Gastroesophageal sphincter (tissue), 4 donors: ENCODE results near the gene HIVEP3. TPM values are rescaled to one million over a fixed set of nuclear protein-coding genes. Genes with fewer than 3 reads are reported as not detected.

Experiments used
- ATAC-seq: fragments of 150-250 bp; one replicate; pipeline ENCODE4 v1.9.1; 2016; ENCODE audit warnings: mild to moderate bottlenecking, moderate library complexity
- H3K27ac ChIP-seq, 4 donors: fragments of 200-600 bp; sonication (generic) in 3 of 4; 1 replicate in 3 of 4; 2 replicates in 1 of 4; pipeline ENCODE4 v1.5.1; 2016 to 2019
- H3K27me3 ChIP-seq: fragments of 200-600 bp; sonication (generic); one replicate; pipeline ENCODE4 v1.5.1; 2019
- H3K36me3 ChIP-seq, 2 donors: fragments of 200-600 bp; sonication (generic); one replicate each; pipeline ENCODE4 v1.5.1; 2019; ENCODE audit warnings: control low read depth in 1 of 2
- H3K4me1 ChIP-seq, 3 donors: fragments of 200-600 bp; sonication (generic); 1 replicate in 2 of 3; 2 replicates in 1 of 3; pipeline ENCODE4 v1.5.1; 2016 to 2019; ENCODE audit warnings: control low read depth in 2 of 3
- H3K4me3 ChIP-seq, 2 donors: fragments of 200-600 bp; sonication (generic); one replicate each; pipeline ENCODE4 v1.5.1; 2019; ENCODE audit warnings: mild to moderate bottlenecking in 1 of 2, moderate library complexity in 1 of 2
- H3K9me3 ChIP-seq, 3 donors: fragments of 200-600 bp; sonication (generic); one replicate each; pipeline ENCODE4 v1.5.1; 2017 to 2019; ENCODE audit warnings: control low read depth in 2 of 3
- CTCF ChIP-seq, 4 experiments: fragments of 200-600 bp in 2 of 4; fragments of 450-650 bp in 2 of 4; sonication (generic) in 1 of 4; IDR thresholded peaks; one replicate each; pipeline ENCODE4 v1.5.1; 2017 to 2019; ENCODE audit warnings: antibody characterized with exemption in 4 of 4, mild to moderate bottlenecking in 2 of 4, moderate library complexity in 2 of 4
- EP300 ChIP-seq: sonication (generic); formaldehyde crosslinking; IDR thresholded peaks from one replicate; pipeline ENCODE4 v1.6.1; 2017; ENCODE audit warnings: antibody characterized with exemption, mild to moderate bottlenecking
- POLR2A ChIP-seq, 2 donors: fragments of 450-650 bp; IDR thresholded peaks; one replicate each; pipeline ENCODE4 v1.6.1; 2017; ENCODE audit warnings: antibody characterized with exemption in 2 of 2, mild to moderate bottlenecking in 2 of 2, moderate library complexity in 1 of 2
- POLR2AphosphoS5 ChIP-seq: sonication (generic); formaldehyde crosslinking; IDR thresholded peaks from one replicate; pipeline ENCODE4 v1.6.1; 2017; ENCODE audit warnings: antibody characterized with exemption
- WGBS, 2 donors: methylation state at CpG; one replicate each; pipeline ENCODE4 v1.1.5; 2018; ENCODE audit warnings: low coverage in 1 of 2; 5-methylcytosine and 5-hydroxymethylcytosine counted together
- total RNA-seq, 4 donors: library from RNA; depleted of rRNA; stranded (reverse); fragments of >200 nt; gene quantifications; one replicate each; pipeline ENCODE4 v1.1.0, GENCODE V29; 2016

Gene HIVEP3
- total RNA-seq, 4 donors from 2014 or later = 1.9 to 3.8 (median 2.8) TPM

DNA sequence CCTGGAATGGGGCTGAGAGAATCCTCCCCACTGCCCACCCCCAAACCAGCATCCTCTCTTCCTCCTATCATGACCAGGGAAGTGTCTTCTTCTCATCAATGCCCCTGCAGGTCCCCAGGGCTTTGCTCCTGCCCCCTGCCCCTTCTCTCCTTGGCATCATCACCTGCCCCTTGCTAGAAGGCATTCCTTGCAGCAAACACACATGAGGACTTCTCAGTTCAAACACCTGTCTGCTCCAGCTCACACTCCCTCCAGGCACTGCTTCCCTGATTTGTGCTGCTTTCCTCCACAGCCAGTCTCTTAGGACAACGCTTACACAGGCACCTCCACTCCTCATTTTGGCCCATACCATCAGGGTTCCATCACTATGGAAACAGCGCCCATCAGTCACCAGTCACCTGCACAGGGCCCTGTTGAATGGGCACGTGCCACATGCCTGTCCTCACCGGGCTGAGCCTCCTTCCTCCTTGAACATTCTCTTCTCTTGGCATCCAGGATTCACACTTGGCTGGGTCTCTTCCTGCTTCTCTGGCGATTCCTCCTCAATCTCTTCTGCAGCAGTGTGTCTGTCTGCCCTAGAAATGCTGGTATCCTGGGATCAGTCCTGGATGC lies 352.3 kb downstream of the HIVEP3 start:
- 85% methylated on average over 5 of the region's 5 CpGs; no CpG with 5 or more reads in 1 of the 2 donors for WGBS, 2 donors
- no peaks in the 10 kb centered on the region for H3K36me3 ChIP-seq
- H3K4me1 ChIP-seq = no peaks in the 10 kb centered on the region
- no peaks in the 10 kb centered on the region for H3K27me3 ChIP-seq
- no peak overlapping the region for H3K4me3 ChIP-seq
- no peak for ATAC-seq
- TF ChIP-seq CTCF (IDR thresholded peaks at IDR 0.05) = no peak
- no peak for TF ChIP-seq POLR2A (IDR thresholded peaks at IDR 0.05)
- no peak for TF ChIP-seq POLR2AphosphoS5
- TF ChIP-seq EP300 = no peak
- no peak overlapping the region for H3K27ac ChIP-seq
- H3K9me3 ChIP-seq = no peaks in the 10 kb centered on the region

DNA sequence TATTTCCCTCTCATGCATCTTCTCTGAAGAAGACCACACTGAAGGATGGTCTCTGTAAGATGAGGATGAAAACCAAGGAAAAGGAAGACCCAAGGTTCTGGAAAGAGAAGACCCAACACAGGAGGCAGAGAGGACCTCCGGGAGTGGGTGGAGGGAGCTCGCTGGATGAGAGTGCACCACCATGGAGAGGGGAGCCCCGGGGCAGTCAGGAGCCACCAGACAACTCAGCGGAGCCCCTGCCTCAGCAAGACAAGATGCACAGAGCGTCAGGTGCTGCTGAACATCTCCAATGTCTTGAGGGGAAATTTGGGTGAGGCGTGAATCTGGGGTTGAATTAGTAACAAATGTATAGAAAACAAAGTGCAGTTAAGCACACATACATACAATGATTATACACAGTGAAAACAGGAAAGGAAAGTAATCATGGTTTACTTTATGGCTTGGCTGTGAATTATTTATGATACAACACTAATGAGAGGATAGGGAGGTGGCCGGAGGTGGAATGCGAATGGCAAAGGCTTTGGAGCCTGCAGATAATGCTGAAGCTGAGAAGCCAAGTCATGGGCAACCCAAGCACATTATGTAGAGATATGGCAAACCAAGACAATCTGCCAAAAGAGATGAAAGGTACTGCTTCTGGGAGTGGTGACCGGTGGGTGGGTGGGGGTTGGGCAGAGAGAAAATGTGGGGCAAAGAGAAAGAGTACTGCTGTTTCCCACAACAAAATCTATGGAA lies 353.8 kb downstream of the HIVEP3 start:
- no peak overlapping the region for H3K27ac ChIP-seq
- no peak for ATAC-seq
- H3K9me3 ChIP-seq = no peaks in the 10 kb centered on the region
- TF ChIP-seq POLR2A (IDR thresholded peaks at IDR 0.05) (no peak), CTCF (IDR thresholded peaks at IDR 0.05) (no peak), POLR2AphosphoS5 (no peak)
- no peak overlapping the region for H3K4me3 ChIP-seq
- no peaks in the 10 kb centered on the region for H3K36me3 ChIP-seq
- no peaks in the 10 kb centered on the region for H3K4me1 ChIP-seq
- 81 to 85% methylated on average over 3 to 9 of the region's 9 CpGs for WGBS, 2 donors
- no peaks in the 10 kb centered on the region for H3K27me3 ChIP-seq

GRCh38 chr1:41562328-41562727 lies 356.4 kb downstream of the HIVEP3 start:
- no peaks in the 10 kb centered on the region for H3K27me3 ChIP-seq
- no peaks in the 10 kb centered on the region for H3K4me1 ChIP-seq
- no peak overlapping the region for H3K27ac ChIP-seq
- no peaks in the 10 kb centered on the region for H3K36me3 ChIP-seq
- no peak for ATAC-seq
- TF ChIP-seq EP300 (no peak), POLR2AphosphoS5 (no peak)
- H3K4me3 ChIP-seq = no peak overlapping the region
- H3K9me3 ChIP-seq = no peaks in the 10 kb centered on the region

DNA sequence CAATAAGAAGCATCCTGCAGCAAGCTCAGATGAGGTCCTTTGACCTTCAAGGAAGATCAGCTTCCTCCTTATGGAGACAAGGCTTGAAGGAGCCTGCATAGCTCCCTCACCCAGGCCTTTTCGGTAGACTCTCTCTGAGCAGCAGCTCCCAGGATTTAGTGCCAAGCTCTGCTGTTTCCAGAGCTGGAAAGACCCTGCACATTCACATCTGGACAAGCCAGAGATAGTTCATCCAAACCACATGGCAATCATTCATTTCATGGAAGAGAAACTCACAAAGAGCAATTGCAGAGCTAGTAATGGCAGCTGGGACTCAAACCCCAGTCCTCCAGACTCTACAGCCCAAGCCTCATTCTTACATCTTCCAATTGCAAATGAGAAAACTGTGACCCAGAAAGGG lies 357.8 kb downstream of the HIVEP3 start:
- TF ChIP-seq POLR2AphosphoS5 (no peak), POLR2A (IDR thresholded peaks at IDR 0.05) (no peak), CTCF (IDR thresholded peaks at IDR 0.05) (no peak), EP300 (no peak)
- H3K4me3 ChIP-seq = no peak overlapping the region
- no CpG with 5 or more reads among the region's 1 CpG for WGBS, 2 donors
- H3K4me1 ChIP-seq = no peaks in the 10 kb centered on the region
- H3K27ac ChIP-seq = no peak overlapping the region
- H3K27me3 ChIP-seq = no peaks in the 10 kb centered on the region
- no peaks in the 10 kb centered on the region for H3K36me3 ChIP-seq
- ATAC-seq = no peak
- H3K9me3 ChIP-seq = no peaks in the 10 kb centered on the region

DNA sequence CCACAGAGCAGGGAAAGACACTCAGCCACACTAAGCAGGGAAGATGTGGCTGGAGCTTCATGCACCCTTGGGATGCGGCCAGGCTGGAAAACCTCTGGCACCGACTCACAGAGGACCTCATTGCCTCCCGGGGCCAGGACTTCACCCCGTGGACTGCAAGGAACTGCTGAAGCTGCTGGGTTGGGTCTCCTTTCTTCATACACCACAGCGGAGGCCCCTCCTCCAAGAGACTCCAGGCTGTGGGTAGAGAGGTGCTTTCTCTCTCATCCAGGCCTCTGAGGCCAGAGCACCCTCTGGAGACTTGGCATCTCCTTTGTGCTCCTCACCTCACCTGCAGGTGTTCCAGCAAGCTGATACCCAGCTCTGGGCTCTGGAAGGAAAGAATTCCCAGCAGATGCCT lies 358.2 kb downstream of the HIVEP3 start:
- no peaks in the 10 kb centered on the region for H3K27me3 ChIP-seq
- no peak overlapping the region for H3K27ac ChIP-seq
- no peaks in the 10 kb centered on the region for H3K4me1 ChIP-seq
- H3K36me3 ChIP-seq = no peaks in the 10 kb centered on the region
- WGBS, 2 donors = 100% methylated on average over 1 of the region's 5 CpGs; no CpG with 5 or more reads in 1 of the 2 donors
- ATAC-seq = no peak
- no peak for TF ChIP-seq CTCF (IDR thresholded peaks at IDR 0.05)
- TF ChIP-seq EP300 = no peak
- TF ChIP-seq POLR2A (IDR thresholded peaks at IDR 0.05) = no peak
- no peak for TF ChIP-seq POLR2AphosphoS5
- H3K9me3 ChIP-seq = peaks cover 0 to under 1% (median 0%) of the 10 kb centered on the region in 3 donors
- no peak overlapping the region for H3K4me3 ChIP-seq
